Ishikawa (cell line): Measurements from ENCODE around the gene ZNF691.

Experiments used
- CEBPB ChIP-seq: IDR thresholded peaks from 2 replicates; pipeline ENCODE4 v1.6.1; 2012
- CREB1 ChIP-seq: IDR thresholded peaks from 2 replicates; pipeline ENCODE4 v1.6.1; 2012; ENCODE audit warnings: low read depth
- EGR1 ChIP-seq: IDR thresholded peaks from 2 replicates; pipeline ENCODE4 v1.6.1; 2012
- EP300 ChIP-seq: IDR thresholded peaks from 2 replicates; pipeline ENCODE4 v1.6.1; 2012; ENCODE audit warnings: borderline replicate concordance
- FOXM1 ChIP-seq: IDR thresholded peaks from 2 replicates; pipeline ENCODE4 v1.6.1; 2012; ENCODE audit warnings: low read depth, borderline replicate concordance
- NFIC ChIP-seq: IDR thresholded peaks from 2 replicates; pipeline ENCODE4 v1.6.1; 2012
- RAD21 ChIP-seq: IDR thresholded peaks from 2 replicates; pipeline ENCODE4 v1.6.1; 2012; ENCODE audit warnings: low read depth
- REST ChIP-seq: IDR thresholded peaks from 2 replicates; pipeline ENCODE4 v1.6.1; 2012; ENCODE audit warnings: low read depth, mild to moderate bottlenecking
- TAF1 ChIP-seq: IDR thresholded peaks from 2 replicates; pipeline ENCODE4 v1.6.1; 2012; ENCODE audit warnings: low read depth, mild to moderate bottlenecking
- TCF12 ChIP-seq: IDR thresholded peaks from 2 replicates; pipeline ENCODE4 v1.6.1; 2012; ENCODE audit warnings: low read depth
- YY1 ChIP-seq: IDR thresholded peaks from 2 replicates; pipeline ENCODE4 v1.6.1; 2012; ENCODE audit warnings: low read depth
- TF ChIP-seq, protein P1 (sequence below): IDR thresholded peaks from 2 replicates; pipeline ENCODE4 v1.6.1; 2012

- TF ChIP-seq TCF12 (no peak), CREB1 (no peak), CEBPB (no peak), TAF1 (no peak), EP300 (no peak), NFIC (no peak), RAD21 (no peak), REST (no peak), FOXM1 (no peak), YY1 (no peak), EGR1 (no peak)
- TF ChIP-seq, protein P1, sequence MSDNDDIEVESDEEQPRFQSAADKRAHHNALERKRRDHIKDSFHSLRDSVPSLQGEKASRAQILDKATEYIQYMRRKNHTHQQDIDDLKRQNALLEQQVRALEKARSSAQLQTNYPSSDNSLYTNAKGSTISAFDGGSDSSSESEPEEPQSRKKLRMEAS: no peak
Observed at GRCh38 chr1:42888013-42888633, 41.7 kb downstream of the ZNF691 start.
